Activated CD4-positive, alpha-beta memory T cell treated with anti-CD3 and anti-CD28 coated beads for 36 hours (primary cell): ENCODE results near the gene SEMA3B. TPM values are rescaled to one million over a fixed set of nuclear protein-coding genes. Genes with fewer than 3 reads are reported as not detected.
"Not testable (repeated sequence)": the region's sequence is repeated elsewhere in the genome, so short reads cannot be mapped to it uniquely, and the experiment has no call there.

Source experiments
- CTCF ChIA-PET: fragments of 350-600 bp; sonication (Branson Sonifier 250); formaldehyde crosslinking; loops from one replicate; lab custom pipeline; 2021; ENCODE audit warnings: antibody characterized with exemption, inconsistent platforms; lab: Charles Lee
- POLR2A ChIA-PET: fragments of 350-600 bp; sonication (Branson Sonifier 250); formaldehyde crosslinking; loops from one replicate; lab custom pipeline; 2021; ENCODE audit warnings: antibody characterized with exemption; lab: Charles Lee
- DNase-seq: peaks from one replicate; pipeline ENCODE4 v3.0.0-alpha.2; 2020
- H3K27ac Mint-ChIP-seq: one replicate; pipeline ENCODE4 v1.8.0; 2021; ENCODE audit warnings: mixed read lengths
- H3K27me3 Mint-ChIP-seq: one replicate; pipeline ENCODE4 v1.8.0; 2021; ENCODE audit warnings: mixed read lengths
- H3K36me3 Mint-ChIP-seq: one replicate; pipeline ENCODE4 v1.8.0; 2021; ENCODE audit warnings: mixed read lengths
- H3K4me1 Mint-ChIP-seq: one replicate; pipeline ENCODE4 v1.8.0; 2021; ENCODE audit warnings: low read depth, mixed read lengths
- H3K4me3 Mint-ChIP-seq: one replicate; pipeline ENCODE4 v1.8.0; 2021; ENCODE audit warnings: mild to moderate bottlenecking, mixed read lengths
- H3K9me3 Mint-ChIP-seq: one replicate; pipeline ENCODE4 v1.8.0; 2021; ENCODE audit warnings: mixed read lengths
- intact Hi-C: fragments of 100-400 bp; cut with micrococcal nuclease; formaldehyde crosslinking; loops from one replicate; pipeline ENCODE4 v1.15.1; 2023
- total RNA-seq, 2 experiments: library from RNA; stranded (reverse); gene quantifications; one replicate each; pipeline ENCODE4 v1.2.3, GENCODE V29; 2021

The SEMA3B gene
- total RNA-seq, 2 experiments from 2014 or later = 0.86 to 0.97 TPM

DNA sequence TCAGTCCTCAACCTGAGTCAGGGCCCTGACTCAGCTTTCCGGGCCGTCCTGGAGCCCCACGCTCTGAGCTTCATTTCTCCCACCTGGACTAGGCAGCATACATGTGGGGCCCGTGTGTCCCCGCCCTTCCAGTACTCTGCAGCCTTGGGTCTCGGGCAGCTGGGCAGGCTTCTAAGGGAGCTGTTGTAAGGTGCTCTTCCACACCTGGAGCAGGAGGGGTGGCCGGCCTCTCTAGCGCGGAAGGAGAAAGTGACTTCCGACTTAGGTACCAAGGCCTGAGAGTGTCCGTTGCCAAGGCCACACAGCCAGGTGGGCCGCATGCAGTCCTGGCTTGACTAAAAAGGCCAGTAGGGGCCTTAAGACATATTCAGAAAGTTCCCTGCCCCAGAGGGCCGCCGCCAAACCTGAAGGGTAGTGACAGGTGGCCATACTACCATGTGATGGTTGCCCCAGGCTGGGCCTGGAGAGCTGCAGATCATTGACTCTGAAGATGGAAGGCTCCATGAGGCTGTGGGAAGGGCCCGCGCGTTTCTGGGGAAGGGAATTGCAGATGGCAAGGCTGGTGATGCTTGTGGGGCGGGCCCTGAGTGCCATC is 9.4 kb upstream of the SEMA3B start:
- intact Hi-C loops = loop anchor here (1.0 kb wide), 3 partner anchors 13 to 32 kb away; no protein-coding TSS in a partner anchor
- Mint-ChIP-seq H3K27ac (peak overlapping the region; percentile 69), H3K4me1 (peaks cover 6% of the 10 kb centered on the region), H3K36me3 (peaks cover 26% of the 10 kb centered on the region), H3K9me3 (no peaks in the 10 kb centered on the region), H3K27me3 (no peaks in the 10 kb centered on the region), H3K4me3 (peak overlapping the region; percentile 57)
- DNase-seq = no peak
- ChIA-PET POLR2A (interaction anchor here (1.0 to 1.8 kb wide), 4 partner anchors 13 to 32 kb away, joined by 3 to 6 read pairs (median 4); partner anchors contain the start of gene GNAI2), CTCF (interaction anchor here (0.7 to 8.2 kb wide), 11 partner anchors 11 to 328 kb away, joined by 3 to 102 read pairs (median 5); partner anchors contain the start of gene GNAI2)

DNA sequence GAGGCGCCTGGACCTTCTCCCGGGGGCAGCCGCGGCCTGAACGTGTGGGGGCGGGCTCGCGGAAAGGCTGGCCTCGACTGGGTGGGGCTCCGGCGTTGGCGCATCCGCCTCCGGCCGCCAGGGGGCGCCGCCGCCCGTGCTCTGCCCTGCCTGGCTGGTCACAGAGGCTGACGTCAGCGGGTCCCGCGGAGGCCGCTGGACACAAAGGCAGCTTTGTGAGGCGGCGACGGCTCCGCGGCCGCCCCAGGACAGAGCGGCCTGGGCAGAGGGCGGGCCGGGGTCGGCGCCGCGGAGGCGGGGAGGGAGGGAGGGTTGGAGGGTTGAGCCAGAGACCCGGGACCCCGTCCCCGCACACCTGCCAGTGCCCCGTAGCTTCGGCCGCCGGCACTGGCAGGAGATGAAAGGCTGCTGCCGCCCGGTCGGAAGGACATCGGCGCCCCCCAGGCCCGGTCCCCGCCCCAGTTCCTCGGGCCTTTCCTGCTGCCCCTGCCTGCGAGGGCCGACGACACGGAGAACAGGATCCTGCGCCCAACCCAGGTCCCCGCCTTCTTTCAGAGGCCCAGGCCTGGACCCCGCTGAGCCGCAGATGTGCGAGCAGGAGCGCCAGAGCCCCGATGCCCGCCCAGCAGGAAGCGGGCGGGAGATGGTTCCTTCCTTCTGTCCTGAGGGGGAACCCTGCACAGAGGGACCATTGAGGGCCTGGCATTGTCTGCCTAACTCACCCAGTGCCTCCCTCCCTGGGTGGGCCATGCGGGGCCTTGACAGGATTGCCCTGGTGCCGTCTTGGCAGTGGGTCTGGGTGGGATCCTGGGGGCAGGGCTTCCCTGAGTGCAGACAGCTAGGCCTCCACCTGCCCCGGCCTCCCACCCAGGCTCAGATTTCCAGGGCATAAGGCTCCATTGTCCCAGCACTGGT is 8.7 kb upstream of the SEMA3B start:
- CTCF ChIA-PET = interaction anchor here (0.6 to 8.2 kb wide), 18 partner anchors 11 to 329 kb away, joined by 3 to 102 read pairs (median 4); partner anchors contain the start of genes GNAI2, HYAL3 and NAA80
- intact Hi-C loops = loop anchor here (1.0 kb wide), 3 partner anchors 14 to 33 kb away; no protein-coding TSS in a partner anchor
- H3K4me1 Mint-ChIP-seq = peaks cover 6% of the 10 kb centered on the region
- DNase-seq = peak; percentile 92
- peak overlapping the region; percentile 59 for H3K4me3 Mint-ChIP-seq
- H3K36me3 Mint-ChIP-seq = peaks cover 25% of the 10 kb centered on the region
- peak overlapping the region; percentile 69 for H3K27ac Mint-ChIP-seq
- POLR2A ChIA-PET = interaction anchor here (0.6 to 1.8 kb wide), 4 partner anchors 14 to 72 kb away, joined by 3 to 6 read pairs (median 4); partner anchors contain the start of gene GNAI2
- no peaks in the 10 kb centered on the region for H3K27me3 Mint-ChIP-seq
- no peaks in the 10 kb centered on the region for H3K9me3 Mint-ChIP-seq

DNA sequence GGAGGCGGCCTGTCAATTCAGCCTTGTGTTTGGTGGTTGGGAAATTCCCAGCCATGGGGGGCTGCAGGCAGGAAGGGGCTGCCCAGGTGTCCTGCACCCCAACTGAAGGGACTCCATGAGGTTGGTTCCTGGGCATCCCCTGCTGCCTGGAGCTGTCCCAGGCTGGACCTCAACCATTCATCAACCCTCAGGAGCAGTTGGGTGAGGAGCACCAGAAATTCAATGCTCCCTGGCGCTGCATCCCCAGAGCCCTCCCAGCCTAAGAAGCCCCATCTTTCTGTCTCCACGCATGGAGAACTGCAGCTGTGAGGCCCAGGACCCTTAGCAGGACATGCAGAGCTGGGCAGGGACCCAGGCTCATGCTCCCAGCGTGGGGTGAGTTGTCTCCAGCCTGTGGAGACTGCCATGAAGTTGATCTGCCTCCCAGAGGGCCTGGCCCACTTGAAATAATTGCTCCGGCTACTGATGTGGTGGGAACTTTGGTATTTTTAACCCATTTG is 8.0 kb upstream of the SEMA3B start:
- Mint-ChIP-seq H3K9me3 (no peaks in the 10 kb centered on the region), H3K4me3 (peak overlapping the region; percentile 59), H3K27ac (no peak overlapping the region), H3K36me3 (peaks cover 25% of the 10 kb centered on the region), H3K4me1 (peaks cover 6% of the 10 kb centered on the region), H3K27me3 (no peaks in the 10 kb centered on the region)
- CTCF ChIA-PET = interaction anchor here (1.0 to 8.2 kb wide), 4 partner anchors 12 to 141 kb away, joined by 3 to 102 read pairs (median 50); partner anchors contain the start of genes HYAL3 and NAA80
- no peak for DNase-seq
- intact Hi-C loops = loop anchor here (1.0 kb wide), 3 partner anchors 13 to 34 kb away; no protein-coding TSS in a partner anchor
- POLR2A ChIA-PET = interaction anchor here (0.9 kb wide), 1 partner anchor 25 kb away, joined by 4 read pairs; the partner anchor contains the start of gene GNAI2

DNA sequence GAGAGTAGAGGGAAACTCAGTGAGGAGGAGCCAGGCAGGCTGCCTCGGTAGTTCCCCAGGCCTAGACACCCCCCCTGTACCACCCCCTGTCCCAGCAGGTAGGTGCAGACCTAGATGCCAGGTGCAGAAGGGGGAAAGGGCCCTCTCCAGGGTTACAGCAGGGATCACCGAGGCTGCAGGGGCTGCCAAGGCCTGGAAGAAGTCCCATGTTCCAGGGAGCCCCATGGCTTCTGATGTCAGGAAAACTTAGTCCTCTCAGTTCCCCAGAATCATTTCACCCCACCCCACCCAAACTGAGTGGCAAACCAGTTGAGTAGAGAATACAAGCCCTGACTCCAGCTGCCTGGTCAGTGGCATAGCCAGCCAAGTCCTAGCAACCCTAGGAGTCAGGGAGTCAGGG is 7.4 kb upstream of the SEMA3B start:
- ChIA-PET POLR2A (interaction anchor here (0.9 kb wide), 1 partner anchor 26 kb away, joined by 4 read pairs; the partner anchor contains the start of gene GNAI2), CTCF (interaction anchor here (8.0 to 8.2 kb wide), 2 partner anchors 13 to 32 kb away, joined by 96 to 102 read pairs; no protein-coding TSS in a partner anchor)
- H3K36me3 Mint-ChIP-seq = peaks cover 20% of the 10 kb centered on the region
- DNase-seq = no peak
- H3K4me3 Mint-ChIP-seq = no peak overlapping the region
- intact Hi-C loops = no loop called here
- no peak overlapping the region for H3K27ac Mint-ChIP-seq
- H3K4me1 Mint-ChIP-seq = peaks cover 6% of the 10 kb centered on the region
- no peaks in the 10 kb centered on the region for H3K27me3 Mint-ChIP-seq
- no peaks in the 10 kb centered on the region for H3K9me3 Mint-ChIP-seq

DNA sequence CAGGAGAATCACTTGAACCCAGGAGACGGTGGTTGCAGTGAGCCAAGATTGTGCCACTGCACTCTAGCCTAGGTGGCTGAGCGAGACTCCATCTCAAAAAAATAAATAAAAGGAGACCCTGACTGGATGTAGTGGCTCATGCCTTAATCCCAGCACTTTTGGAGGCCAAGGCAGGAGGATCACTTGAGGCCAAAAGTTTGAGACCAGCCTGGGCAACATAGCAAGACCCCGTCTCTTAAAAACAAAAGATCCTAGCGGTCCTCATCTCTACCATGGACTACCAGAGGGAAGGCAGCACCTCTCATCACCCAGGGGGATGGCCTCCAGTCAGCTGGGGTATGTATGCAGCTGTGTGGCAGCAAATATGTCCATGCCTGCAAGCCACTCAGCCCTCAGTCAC is 6.7 kb upstream of the SEMA3B start:
- DNase-seq, H3K27me3 Mint-ChIP-seq, H3K9me3 Mint-ChIP-seq, H3K27ac Mint-ChIP-seq, H3K4me1 Mint-ChIP-seq, intact Hi-C loops, H3K4me3 Mint-ChIP-seq: not testable (repeated sequence)
- peaks cover 13% of the 10 kb centered on the region for H3K36me3 Mint-ChIP-seq
- ChIA-PET POLR2A (interaction anchor here (0.9 kb wide), 1 partner anchor 27 kb away, joined by 4 read pairs; the partner anchor contains the start of gene GNAI2), CTCF (interaction anchor here (1.6 to 8.0 kb wide), 3 partner anchors 13 to 34 kb away, joined by 4 to 102 read pairs (median 14); no protein-coding TSS in a partner anchor)

DNA sequence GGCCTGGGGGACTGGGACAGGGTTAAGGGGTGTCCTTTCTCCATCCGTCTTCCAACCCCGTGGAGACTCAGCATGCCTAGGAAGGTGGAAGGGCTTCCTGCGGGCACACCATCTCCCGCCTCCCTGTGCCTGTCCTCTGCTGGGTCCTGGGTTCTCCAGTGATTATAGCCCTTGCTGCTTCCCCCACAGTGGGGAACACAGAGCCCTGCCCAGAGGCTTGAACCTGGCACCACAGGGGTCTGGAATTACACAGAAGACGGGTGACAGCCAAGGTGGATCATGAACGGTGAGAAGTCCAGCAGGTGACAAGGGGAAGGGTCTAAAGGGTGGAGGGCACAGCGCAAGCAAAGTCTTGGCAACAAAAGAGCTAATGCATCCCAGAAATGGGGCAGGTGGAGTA is 6.2 kb upstream of the SEMA3B start:
- Mint-ChIP-seq H3K27me3 (no peaks in the 10 kb centered on the region), H3K9me3 (no peaks in the 10 kb centered on the region), H3K4me3 (no peak overlapping the region), H3K27ac (no peak overlapping the region), H3K4me1 (peaks cover 4% of the 10 kb centered on the region), H3K36me3 (peaks cover 8% of the 10 kb centered on the region)
- intact Hi-C loops = no loop called here
- CTCF ChIA-PET = interaction anchor here (1.1 to 2.3 kb wide), 4 partner anchors 11 to 37 kb away, joined by 3 to 14 read pairs (median 4); no protein-coding TSS in a partner anchor
- no peak for DNase-seq
- POLR2A ChIA-PET = interaction anchor here (0.9 to 1.1 kb wide), 2 partner anchors 9 to 64 kb away, joined by 3 to 4 read pairs; no protein-coding TSS in a partner anchor

DNA sequence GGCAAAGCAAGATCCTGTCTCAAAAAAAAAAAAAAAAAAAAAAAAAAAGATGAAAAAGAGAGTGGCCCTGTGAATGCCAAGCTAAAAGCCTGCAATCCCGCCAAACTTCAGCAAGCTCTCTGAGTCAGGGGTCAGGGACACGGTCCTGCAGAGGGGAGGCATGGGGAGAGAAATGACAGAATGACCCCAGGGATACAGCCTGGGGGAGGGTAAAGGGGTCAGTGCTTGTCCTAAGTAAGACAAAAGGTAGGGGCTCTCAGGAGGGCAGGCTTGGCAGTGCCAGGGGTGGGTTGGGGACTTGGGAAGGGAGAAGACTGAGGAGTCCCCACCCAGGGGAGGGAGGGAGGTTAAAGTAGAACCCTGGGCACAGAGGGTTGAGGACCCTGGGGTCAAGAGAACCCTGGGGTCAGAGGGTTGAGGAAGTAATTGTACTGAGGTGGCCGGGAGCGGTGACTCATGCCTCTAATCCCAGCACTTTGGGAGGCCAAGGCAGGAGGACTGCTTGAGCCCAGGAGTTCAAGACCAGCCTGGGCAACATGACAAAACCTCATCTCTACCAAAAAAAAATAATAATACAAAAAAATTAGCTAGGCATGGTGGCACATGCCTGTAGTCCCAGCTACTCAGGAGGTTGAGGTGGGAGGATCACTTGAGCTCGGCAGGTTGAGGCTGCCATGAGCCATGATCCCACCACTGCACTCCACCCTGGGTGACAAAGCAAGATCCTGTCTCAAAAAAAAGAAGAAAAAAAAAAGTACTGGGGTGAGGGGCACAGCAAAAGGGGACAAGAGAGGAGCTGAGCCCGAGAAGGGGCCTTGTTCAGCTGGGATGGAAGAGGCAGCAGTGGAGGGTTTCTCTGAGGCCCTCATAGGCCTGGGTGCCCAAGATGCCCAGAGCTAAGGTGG is 5.2 kb upstream of the SEMA3B start:
- Mint-ChIP-seq H3K4me3 (no peak overlapping the region), H3K27me3 (no peaks in the 10 kb centered on the region), H3K36me3 (no peaks in the 10 kb centered on the region), H3K4me1 (peaks cover 4% of the 10 kb centered on the region), H3K27ac (no peak overlapping the region), H3K9me3 (no peaks in the 10 kb centered on the region)
- intact Hi-C loops = no loop called here
- POLR2A ChIA-PET = interaction anchor here (0.9 to 1.1 kb wide), 3 partner anchors 9 to 65 kb away, joined by 3 to 4 read pairs (median 3); no protein-coding TSS in a partner anchor
- DNase-seq = no peak
- CTCF ChIA-PET = interaction anchor here (0.6 to 2.3 kb wide), 8 partner anchors 11 to 143 kb away, joined by 3 to 14 read pairs (median 4); no protein-coding TSS in a partner anchor

DNA sequence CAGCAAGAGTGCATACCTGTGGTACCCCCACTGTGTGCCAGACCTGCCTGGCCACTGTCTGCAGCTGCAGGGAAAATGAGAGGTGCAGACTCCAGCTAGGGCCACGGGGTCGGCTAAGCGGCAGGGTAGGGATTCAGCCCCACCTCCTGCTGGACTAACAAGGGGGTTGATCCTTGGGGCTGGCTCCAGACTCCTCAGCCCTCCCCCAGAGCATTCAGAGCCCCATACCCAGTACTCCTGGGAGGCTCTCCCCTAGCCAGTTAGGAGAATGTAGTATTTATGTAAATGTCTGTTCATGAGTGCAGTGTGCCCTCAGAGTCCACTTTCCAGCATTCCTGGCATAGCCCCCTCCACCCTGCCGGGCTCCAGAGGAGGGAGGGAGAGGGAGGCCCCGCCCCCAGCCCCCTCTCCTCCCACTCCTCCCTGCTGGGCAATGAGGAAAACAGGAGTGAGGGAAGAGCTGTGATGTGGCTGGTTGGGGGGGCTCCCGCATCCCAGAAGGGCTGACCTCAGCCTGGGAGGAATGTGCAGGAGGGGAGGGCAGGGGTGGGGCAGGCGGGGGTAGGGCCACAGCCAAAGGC is 4.5 kb upstream of the SEMA3B start:
- no peak for DNase-seq
- Mint-ChIP-seq H3K27me3 (no peaks in the 10 kb centered on the region), H3K36me3 (no peaks in the 10 kb centered on the region), H3K9me3 (no peaks in the 10 kb centered on the region), H3K4me1 (peaks cover 4% of the 10 kb centered on the region), H3K27ac (no peak overlapping the region), H3K4me3 (no peak overlapping the region)
- intact Hi-C loops = no loop called here
- CTCF ChIA-PET = interaction anchor here (0.6 to 2.3 kb wide), 5 partner anchors 10 to 144 kb away, joined by 3 to 14 read pairs (median 5); no protein-coding TSS in a partner anchor
- POLR2A ChIA-PET = interaction anchor here (1.0 to 1.3 kb wide), 2 partner anchors 16 to 18 kb away, joined by 3 to 4 read pairs; no protein-coding TSS in a partner anchor

DNA sequence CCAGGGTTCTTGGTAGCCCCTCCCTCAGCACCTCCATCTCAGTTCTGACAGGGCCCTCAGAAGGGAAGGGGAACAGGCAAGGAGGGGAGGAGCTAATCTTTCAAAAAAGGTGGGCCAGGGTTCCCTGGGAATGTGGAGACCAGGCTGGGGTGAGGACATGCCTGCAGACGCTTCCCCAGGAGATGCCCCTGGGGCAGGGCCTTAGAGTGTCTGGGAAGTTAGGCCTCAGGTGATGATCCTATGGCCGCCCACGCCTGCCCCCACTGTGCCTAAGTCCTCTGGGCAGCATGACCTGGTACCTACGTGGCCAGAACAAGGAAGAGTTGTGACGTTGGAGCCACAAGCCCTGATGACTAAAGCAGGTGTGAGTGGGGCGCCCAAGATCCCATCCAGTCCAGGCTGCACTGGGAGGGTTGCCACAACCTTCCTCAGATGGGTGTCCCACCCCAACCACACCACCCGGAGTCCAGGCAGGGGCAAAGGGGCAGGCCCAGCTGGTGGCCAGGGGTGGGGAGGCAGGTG is 3.9 kb upstream of the SEMA3B start:
- H3K27me3 Mint-ChIP-seq = no peaks in the 10 kb centered on the region
- no peaks in the 10 kb centered on the region for H3K4me1 Mint-ChIP-seq
- ChIA-PET CTCF (no interaction called here), POLR2A (interaction anchor here (1.3 kb wide), 1 partner anchor 17 kb away, joined by 4 read pairs; no protein-coding TSS in a partner anchor)
- DNase-seq = no peak
- intact Hi-C loops = no loop called here
- H3K36me3 Mint-ChIP-seq = no peaks in the 10 kb centered on the region
- no peak overlapping the region for H3K4me3 Mint-ChIP-seq
- H3K27ac Mint-ChIP-seq = no peak overlapping the region
- H3K9me3 Mint-ChIP-seq = no peaks in the 10 kb centered on the region

DNA sequence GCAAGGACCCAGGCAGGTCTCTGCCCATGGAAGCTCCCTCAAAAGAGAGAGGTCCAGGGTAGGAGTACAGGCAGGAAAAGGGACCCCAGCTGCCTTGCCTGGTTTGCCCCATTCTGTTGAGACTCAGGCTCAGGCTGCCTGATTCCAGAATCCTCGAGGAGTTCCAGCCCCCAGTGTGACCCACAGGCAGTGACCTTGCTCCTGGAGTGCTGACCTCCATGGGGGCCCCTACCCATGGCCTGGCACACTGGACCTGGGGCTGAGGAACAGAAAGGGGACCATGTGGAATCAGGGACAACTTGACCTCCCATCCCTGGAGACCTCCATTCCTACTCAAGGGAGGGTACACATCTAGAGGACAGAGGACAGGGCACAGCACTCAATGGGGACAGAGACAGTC is 3.4 kb upstream of the SEMA3B start:
- ChIA-PET POLR2A (interaction anchor here (1.3 to 1.5 kb wide), 2 partner anchors 17 to 19 kb away, joined by 4 to 6 read pairs; no protein-coding TSS in a partner anchor), CTCF (interaction anchor here (1.4 kb wide), 2 partner anchors 39 to 71 kb away, joined by 3 read pairs; no protein-coding TSS in a partner anchor)
- Mint-ChIP-seq H3K4me1 (no peaks in the 10 kb centered on the region), H3K9me3 (no peaks in the 10 kb centered on the region), H3K27ac (no peak overlapping the region), H3K36me3 (no peaks in the 10 kb centered on the region), H3K27me3 (no peaks in the 10 kb centered on the region), H3K4me3 (no peak overlapping the region)
- intact Hi-C loops = no loop called here
- no peak for DNase-seq
